Measurements from ENCODE around the gene UROD. TPM values are rescaled to one million over a fixed set of nuclear protein-coding genes. Genes with fewer than 3 reads are reported as not detected.

The UROD gene
- total RNA-seq, 2 experiments from 2014 or later, result 158 to 164 TPM

- no peaks in the 10 kb centered on the region for H3K36me3 Mint-ChIP-seq
- no peak overlapping the region for H3K27ac Mint-ChIP-seq
- DNase-seq, result no peak
- no peaks in the 10 kb centered on the region for H3K9me3 Mint-ChIP-seq
- H3K4me1 Mint-ChIP-seq, result peaks cover 7% of the 10 kb centered on the region
- no peak overlapping the region for H3K4me3 Mint-ChIP-seq
- H3K27me3 Mint-ChIP-seq, result no peaks in the 10 kb centered on the region
Measured at GRCh38 chr1:45002650-45003645, 9.1 kb upstream of the UROD start.

- Mint-ChIP-seq H3K36me3 (peaks cover 2% of the 10 kb centered on the region), H3K27ac (no peak overlapping the region)
Measured at GRCh38 chr1:45003741-45004140, 8.3 kb upstream of the UROD start.

GRCh38 chr1:45004281-45004920, 7.7 kb upstream of the UROD start:
- peaks cover 4% of the 10 kb centered on the region for H3K36me3 Mint-ChIP-seq
- no peak for DNase-seq
- H3K9me3 Mint-ChIP-seq, result no peaks in the 10 kb centered on the region
- peaks cover 9% of the 10 kb centered on the region for H3K4me1 Mint-ChIP-seq
- no peaks in the 10 kb centered on the region for H3K27me3 Mint-ChIP-seq
- H3K4me3 Mint-ChIP-seq, result no peak overlapping the region
- no peak overlapping the region for H3K27ac Mint-ChIP-seq

More at GRCh38 chr1:45003741-45004140, 8.3 kb upstream of the UROD start:
- Mint-ChIP-seq H3K4me1 (peaks cover 7% of the 10 kb centered on the region), H3K27me3 (no peaks in the 10 kb centered on the region), H3K9me3 (no peaks in the 10 kb centered on the region), H3K4me3 (no peak overlapping the region)
- DNase-seq, result no peak

DNA sequence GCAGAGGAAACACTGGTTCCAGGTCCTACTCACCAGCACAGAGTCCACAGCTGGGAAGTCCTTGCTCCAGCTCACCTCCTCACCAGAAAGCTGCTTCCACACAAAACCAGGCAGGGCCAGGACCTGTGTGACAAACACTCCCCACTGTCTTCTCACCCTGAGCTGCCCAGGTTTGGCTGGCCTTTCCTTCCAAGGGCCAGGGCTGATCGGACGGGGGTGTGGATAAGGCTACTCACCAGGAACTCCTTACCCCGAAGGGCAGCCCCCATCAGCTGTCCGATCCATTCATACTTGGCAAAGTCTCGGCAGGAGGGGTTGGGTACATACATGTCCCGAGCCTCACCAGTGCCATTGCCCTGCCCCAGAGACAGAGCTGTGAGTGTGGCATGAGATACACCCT, 6.3 kb upstream of the UROD start:
- Mint-ChIP-seq H3K9me3 (no peaks in the 10 kb centered on the region), H3K4me1 (peaks cover 14% of the 10 kb centered on the region), H3K27ac (no peak overlapping the region)

GRCh38 chr1:45007311-45007710, 4.7 kb upstream of the UROD start:
- H3K4me3 Mint-ChIP-seq, result no peak overlapping the region
- peaks cover 4% of the 10 kb centered on the region for H3K36me3 Mint-ChIP-seq
- DNase-seq, result no peak
- peaks cover 15% of the 10 kb centered on the region for H3K4me1 Mint-ChIP-seq
- no peak overlapping the region for H3K27ac Mint-ChIP-seq
- no peaks in the 10 kb centered on the region for H3K9me3 Mint-ChIP-seq
- H3K27me3 Mint-ChIP-seq, result no peaks in the 10 kb centered on the region

More for the DNA sequence above, 6.3 kb upstream of the UROD start:
- H3K27me3 Mint-ChIP-seq, result no peaks in the 10 kb centered on the region
- H3K36me3 Mint-ChIP-seq, result peaks cover 4% of the 10 kb centered on the region
- no peak overlapping the region for H3K4me3 Mint-ChIP-seq
- DNase-seq, result no peak

DNA sequence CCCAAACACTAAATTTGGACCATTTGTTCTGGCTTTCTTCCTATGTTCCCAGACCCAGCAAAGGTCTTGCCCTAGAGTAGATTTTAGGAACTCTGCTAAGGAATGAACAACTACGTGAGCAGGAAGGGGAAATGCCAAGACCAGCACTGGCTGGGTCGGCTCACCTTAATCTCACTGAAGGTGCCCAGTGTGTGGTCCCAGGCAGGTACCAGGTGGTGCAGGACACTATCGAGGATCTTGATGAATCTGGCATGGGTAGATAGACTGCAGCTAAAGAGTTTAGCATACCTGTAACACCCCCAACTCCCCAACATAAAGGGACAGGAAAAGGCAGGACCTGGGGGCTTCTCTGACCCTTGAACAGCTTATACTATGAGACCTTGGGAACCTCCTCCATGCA, 4.0 kb upstream of the UROD start:
- no peak for DNase-seq
- Mint-ChIP-seq H3K27me3 (no peaks in the 10 kb centered on the region), H3K9me3 (no peaks in the 10 kb centered on the region), H3K27ac (no peak overlapping the region), H3K36me3 (peaks cover 4% of the 10 kb centered on the region), H3K4me3 (no peak overlapping the region), H3K4me1 (peaks cover 16% of the 10 kb centered on the region)

DNA sequence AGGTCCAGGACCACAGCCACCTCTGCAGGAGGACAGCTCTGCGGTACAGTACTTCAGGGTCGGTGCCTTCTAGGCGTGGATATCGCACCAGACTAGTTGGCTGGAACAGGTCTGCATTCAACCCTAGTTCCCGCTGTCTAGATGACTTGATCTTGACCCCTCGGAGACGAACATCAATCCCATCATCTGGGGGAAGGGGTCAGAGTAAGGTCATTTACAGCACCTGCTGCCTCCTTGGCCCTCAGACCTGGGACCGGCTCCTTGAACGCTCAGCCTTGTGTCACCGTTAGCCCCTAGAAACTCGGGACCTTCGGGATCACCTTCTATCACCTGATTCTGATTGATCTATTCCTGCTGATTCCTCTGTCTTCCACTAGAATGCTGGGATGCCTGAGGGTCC, 3.5 kb upstream of the UROD start:
- Mint-ChIP-seq H3K27me3 (no peaks in the 10 kb centered on the region), H3K27ac (no peak overlapping the region), H3K4me1 (peaks cover 20% of the 10 kb centered on the region), H3K4me3 (no peak overlapping the region), H3K36me3 (peaks cover 4% of the 10 kb centered on the region), H3K9me3 (no peaks in the 10 kb centered on the region)
- no peak for DNase-seq

GRCh38 chr1:45009296-45009865, 2.7 kb upstream of the UROD start:
- H3K4me1 Mint-ChIP-seq, result peaks cover 28% of the 10 kb centered on the region
- no peak overlapping the region for H3K27ac Mint-ChIP-seq
- no peaks in the 10 kb centered on the region for H3K27me3 Mint-ChIP-seq
- no peaks in the 10 kb centered on the region for H3K9me3 Mint-ChIP-seq
- H3K4me3 Mint-ChIP-seq, result peak overlapping the region; percentile 82
- no peak for DNase-seq
- H3K36me3 Mint-ChIP-seq, result peaks cover 7% of the 10 kb centered on the region

DNA sequence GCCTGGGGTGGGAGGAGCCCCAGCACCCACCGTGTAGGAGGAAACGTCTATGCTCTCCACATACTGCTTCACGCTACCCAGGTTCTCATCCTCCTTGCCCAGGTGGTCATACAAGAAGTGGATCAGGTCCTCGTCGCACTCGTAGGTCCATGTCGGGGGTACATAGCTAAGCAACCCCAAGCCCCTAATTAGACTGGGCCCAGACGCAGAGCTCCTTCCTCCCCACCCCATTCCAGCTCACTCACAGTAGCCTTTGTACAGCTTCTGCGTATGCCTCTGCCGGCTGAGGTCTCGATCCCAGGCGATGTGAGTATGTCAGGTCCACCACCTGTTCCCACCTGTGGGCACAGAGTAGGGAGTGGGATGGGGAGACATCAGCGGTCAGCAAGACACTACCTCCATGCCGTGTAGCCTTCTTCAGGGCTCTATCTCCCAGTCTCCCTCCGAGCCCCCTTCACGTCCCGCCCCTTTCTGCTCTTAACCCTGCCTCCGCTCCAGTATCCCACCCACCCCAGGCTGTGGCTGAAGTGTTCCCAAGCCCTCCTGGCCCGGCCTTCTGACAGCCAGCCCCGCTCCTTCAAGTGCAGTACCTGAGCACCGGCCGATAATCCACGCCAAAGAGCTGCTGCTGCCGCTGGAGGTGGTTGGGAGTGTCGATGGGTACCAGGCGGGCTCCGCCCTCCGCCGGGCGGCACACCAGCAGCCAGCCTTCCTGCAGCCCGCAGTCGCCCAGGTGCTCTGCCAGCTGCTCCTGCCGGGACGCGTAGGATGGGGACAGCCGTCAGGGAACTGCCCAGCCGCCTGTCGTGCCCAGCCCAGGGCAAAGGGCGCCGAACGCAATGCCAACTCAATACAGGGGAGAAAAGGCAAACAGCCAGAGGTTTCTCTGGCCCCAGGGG, 1.8 kb upstream of the UROD start:
- peak overlapping the region; percentile 82 for H3K4me3 Mint-ChIP-seq
- H3K36me3 Mint-ChIP-seq, result peaks cover 13% of the 10 kb centered on the region
- H3K4me1 Mint-ChIP-seq, result peaks cover 32% of the 10 kb centered on the region
- H3K9me3 Mint-ChIP-seq, result no peaks in the 10 kb centered on the region
- DNase-seq, result peak; percentile 43
- no peaks in the 10 kb centered on the region for H3K27me3 Mint-ChIP-seq
- H3K27ac Mint-ChIP-seq, result peak overlapping the region; percentile 54

- peaks cover 32% of the 10 kb centered on the region for H3K4me1 Mint-ChIP-seq
- peak within 1 kb of the TSS; percentile 82 for H3K4me3 Mint-ChIP-seq
- DNase-seq, result peak; percentile 72
- peaks cover 13% of the 10 kb centered on the region for H3K36me3 Mint-ChIP-seq
- H3K27ac Mint-ChIP-seq, result peak within 1 kb of the TSS; percentile 90
- H3K27me3 Mint-ChIP-seq, result no peaks in the 10 kb centered on the region
- no peaks in the 10 kb centered on the region for H3K9me3 Mint-ChIP-seq
Measured at GRCh38 chr1:45010855-45011811, 921 bp upstream of the UROD start, which contains the start of gene HECTD3. TSS of gene HECTD3 (minus strand) at chr1:45011324. CDS start at chr1:45011257, 67 bp downstream.

- no peaks in the 10 kb centered on the region for H3K27me3 Mint-ChIP-seq
- H3K4me1 Mint-ChIP-seq, result peaks cover 32% of the 10 kb centered on the region
Measured at GRCh38 chr1:45012639-45013278, 705 bp downstream of the UROD start.

DNA sequence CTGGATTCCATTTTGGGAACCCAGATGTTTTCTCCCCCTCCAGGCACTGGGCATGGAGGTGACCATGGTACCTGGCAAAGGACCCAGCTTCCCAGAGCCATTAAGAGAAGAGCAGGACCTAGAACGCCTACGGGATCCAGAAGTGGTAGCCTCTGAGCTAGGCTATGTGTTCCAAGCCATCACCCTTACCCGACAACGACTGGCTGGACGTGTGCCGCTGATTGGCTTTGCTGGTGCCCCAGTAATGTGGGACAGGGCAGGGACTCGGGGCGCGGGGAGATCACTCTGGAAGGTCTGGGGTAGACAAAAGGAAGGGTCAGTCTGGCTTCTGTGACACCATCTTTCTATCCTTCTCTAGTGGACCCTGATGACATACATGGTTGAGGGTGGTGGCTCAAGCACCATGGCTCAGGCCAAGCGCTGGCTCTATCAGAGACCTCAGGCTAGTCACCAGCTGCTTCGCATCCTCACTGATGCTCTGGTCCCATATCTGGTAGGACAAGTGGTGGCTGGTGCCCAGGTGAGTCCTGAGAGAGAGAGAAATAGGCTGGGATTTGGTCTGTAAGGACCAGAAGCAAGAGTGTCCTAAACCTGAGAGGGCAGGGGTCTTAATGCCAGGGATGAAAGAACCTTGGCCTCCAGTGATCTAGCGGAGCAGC, 1.6 kb downstream of the UROD start:
- H3K27me3 Mint-ChIP-seq, result no peaks in the 10 kb centered on the region
- H3K36me3 Mint-ChIP-seq, result peaks cover 11% of the 10 kb centered on the region
- H3K9me3 Mint-ChIP-seq, result no peaks in the 10 kb centered on the region
- peak overlapping the region; percentile 19 for H3K27ac Mint-ChIP-seq
- H3K4me1 Mint-ChIP-seq, result peaks cover 34% of the 10 kb centered on the region
- H3K4me3 Mint-ChIP-seq, result peak overlapping the region; percentile 82
- DNase-seq, result no peak

More at GRCh38 chr1:45012639-45013278, 705 bp downstream of the UROD start:
- DNase-seq, result peak; percentile 29
- Mint-ChIP-seq H3K36me3 (peaks cover 13% of the 10 kb centered on the region), H3K4me3 (peak overlapping the region; percentile 82), H3K27ac (peak overlapping the region; percentile 90), H3K9me3 (no peaks in the 10 kb centered on the region)

Measured in activated naive CD8-positive, alpha-beta T cell treated with anti-CD3 and anti-CD28 coated beads for 36 hours (primary cell).